Right forelimb (tissue), 1 donor: ENCODE data around the gene PHB1.
"Not testable (repeated sequence)": the region's sequence is repeated elsewhere in the genome, so short reads cannot be mapped to it uniquely, and the experiment has no call there.

Source experiments
- DNase-seq: peaks from one replicate; pipeline ENCODE4 v3.0.0-alpha.2; 2018

Gene PHB1

DNA sequence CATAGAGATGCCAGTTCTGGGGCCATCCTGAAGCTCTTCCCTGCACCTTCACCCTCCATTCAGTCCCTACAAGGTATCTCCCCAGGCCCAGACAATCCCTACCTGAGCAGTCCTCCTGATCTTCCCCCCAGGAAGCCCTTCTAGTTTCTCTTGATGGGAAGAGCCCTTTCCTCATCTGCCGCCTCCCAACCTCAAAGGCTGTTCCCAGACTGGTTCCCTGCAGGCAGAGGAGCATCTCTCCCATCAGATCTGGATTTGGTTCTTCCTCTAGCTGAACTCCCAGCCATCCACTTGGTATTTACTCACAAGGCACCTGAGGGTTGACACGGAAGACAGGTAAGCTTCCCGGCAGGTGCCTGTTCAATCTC is 24.6 kb upstream of the PHB1 start:
- DNase-seq, result no peak

DNA sequence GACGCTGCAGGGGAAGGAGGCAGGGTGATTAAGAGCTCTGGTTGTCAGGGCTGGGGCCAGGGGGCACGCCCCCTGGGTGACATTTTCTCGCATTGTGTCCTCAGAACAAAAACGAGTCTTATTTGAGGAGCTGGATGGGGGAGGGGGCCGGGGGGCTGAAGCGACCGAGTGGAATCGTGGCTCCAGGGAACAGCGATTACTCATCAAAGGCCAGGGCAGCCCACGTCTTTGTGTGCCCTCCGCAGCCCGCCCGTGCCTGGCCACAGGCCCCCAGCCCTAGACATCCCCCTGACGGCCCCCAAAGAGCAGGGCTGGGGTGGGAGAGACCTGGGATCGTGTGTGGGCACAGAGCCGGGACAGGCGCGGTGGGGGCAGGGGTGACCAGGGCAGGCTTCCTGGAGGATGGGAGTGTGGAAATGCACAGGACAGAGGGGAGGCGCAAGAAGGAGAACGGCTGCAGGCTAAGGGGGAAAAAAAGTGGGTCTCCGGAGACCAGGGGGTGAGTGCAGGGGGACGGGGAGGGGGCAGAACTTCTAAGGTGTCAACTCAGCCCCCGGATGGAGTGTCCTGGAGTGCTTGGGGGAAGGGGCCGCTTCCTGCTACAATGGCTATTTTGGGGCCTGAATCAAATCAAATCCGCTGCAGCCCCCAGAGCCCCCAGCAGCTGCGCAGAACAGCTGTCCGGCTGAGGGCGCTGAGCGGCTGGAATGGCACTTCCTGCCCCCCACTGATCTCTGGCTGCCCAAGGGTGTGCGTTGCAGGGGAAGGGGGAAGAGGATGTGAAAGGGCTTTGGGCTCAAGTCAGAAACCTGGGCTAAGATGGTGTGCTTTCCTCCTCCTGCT is 24.0 kb upstream of the PHB1 start:
- DNase-seq, result peak; percentile 56

DNA sequence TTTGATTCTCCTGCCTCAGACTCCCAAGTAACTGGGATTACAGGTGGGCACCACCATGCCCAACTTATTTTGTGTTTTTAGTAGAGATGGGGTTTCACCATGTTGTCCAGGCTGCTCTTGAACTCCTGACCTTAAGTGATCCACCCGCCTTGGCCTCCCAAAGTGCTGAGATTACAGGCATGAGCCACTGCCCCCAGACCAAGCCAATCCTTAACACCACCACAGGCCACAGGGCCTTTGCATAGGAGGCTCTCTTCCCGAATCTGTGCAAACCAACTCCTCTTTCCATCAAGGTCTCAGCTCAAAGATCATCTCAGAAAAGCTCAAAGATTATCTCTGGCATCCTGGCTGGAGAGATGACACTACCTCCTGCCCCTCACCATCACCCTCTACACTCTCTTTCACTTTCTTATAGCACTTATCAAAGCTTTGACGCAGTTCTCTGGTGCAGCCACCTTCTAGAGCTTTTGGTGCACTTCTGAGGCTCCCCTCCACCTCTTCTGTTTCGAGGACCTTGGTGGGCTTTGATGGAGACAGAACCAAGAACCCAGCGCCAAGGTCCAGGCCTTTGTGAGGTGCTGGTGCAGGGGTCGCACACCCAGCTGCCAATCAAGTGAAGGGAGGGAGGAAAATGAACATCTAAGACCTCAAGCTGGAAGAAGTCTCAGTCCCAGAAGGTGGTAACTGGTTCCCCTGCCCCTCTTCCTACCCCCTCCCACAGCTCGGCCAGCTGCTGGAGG is 23.2 kb upstream of the PHB1 start:
- no peak for DNase-seq

DNA sequence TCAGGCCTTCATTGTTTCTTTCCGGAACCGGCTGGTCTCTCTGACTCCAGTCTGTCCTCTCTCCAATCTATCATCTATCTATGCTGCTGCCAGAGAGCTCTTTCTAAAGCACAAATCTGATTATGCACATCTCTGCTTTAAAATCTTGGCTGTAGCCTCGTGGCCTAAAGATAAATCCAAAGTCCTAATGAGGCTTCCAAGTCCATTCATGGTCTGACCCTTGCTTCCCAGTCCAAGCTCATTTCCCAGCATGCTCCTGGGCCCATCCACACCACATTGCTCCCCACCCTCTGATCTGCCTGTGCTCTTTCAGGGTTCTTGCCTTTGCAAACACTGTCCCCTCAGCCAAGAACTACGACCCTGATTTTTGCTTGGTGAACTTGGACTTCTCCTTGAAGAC is 21.5 kb upstream of the PHB1 start:
- DNase-seq, result no peak

DNA sequence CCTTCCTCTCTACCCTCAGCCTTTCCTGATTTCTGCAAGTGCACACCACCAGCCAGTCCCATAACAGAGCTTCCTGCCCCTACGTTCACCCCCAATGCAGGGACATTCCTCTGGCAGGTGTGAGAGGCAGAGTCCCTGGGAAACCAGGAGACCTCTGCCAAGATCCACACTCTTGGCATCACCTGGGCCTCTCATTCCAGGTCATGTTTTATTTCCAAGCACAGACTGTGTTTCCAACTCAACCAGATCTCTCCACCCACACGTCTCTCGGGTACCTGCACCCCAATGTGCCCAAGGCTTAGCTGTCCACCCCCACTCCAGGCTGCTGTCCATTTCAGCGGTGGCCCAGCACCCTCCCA is 21.0 kb upstream of the PHB1 start:
- DNase-seq, result no peak

DNA sequence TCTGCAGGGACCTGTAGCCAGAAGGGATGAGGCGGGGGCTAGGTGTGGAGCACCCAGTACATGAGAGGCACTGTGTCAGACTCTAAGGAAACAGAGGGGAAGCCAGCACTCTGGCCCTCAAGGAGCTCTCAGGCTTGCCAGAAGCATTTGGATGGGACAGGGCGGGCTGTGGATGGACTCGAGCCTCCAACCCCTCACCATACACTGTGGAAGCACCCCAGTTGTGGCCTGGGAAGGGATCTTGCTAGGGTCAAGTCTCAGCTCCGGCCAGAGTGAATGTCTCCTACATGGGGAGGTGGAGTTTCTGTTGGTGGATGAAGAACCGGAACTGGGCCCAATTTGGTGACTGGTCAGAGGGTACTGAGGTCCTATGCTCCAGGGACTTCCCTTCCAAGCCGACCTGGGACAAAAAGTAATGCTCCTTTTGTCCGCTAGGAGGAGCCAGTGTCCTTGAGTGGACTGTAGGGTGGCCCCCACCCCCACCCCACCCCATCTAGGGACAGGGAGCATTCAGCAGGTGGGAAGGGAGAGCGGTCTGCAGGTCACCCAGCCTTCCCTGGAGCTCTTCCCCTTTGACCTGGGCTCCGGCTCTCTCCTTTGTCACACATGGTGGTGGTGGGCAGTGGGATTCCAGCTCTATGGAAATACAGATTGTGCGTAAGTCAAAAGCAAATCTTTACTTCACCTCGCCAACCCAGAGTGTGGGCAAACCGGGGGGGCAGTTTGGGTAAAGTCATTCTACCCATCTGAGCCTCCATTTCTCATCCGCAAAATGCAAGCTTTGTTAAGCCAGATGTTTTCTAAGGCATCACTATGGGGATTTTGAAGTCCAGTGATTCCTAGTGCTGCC is 20.4 kb upstream of the PHB1 start:
- DNase-seq, result no peak

DNA sequence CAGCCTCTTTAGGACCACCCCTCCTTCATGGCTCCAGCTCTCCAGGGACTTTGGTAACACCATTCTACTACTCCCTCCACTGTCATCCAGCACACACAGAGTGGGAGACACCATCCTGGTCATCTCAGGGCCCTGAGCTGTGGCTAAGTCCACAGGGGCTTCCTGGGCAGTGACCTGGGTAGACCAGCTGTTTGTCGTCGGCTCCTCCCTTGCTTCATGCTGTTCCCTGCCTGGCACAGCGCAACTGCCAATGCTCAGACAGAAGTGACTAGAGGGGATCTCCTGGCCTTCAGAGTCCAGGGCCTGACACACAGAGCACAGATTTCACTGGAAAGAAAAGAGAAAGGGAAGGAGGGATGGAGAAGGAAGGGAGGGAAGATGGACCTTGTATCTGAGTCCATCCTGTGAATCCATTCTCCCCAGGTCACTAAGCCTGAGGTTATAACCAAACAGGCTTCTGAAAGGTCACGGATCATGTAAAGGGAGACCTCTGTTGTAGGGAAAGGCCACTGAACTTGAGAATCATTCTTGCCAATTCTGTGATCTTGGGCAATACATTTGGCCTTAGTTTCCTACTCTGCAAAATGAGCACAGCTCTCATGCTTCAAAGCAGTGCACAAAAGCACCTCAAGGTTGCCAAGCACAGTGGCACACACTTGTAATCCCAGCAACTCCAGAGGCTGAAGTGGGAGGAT is 18.5 kb upstream of the PHB1 start:
- no peak for DNase-seq

DNA sequence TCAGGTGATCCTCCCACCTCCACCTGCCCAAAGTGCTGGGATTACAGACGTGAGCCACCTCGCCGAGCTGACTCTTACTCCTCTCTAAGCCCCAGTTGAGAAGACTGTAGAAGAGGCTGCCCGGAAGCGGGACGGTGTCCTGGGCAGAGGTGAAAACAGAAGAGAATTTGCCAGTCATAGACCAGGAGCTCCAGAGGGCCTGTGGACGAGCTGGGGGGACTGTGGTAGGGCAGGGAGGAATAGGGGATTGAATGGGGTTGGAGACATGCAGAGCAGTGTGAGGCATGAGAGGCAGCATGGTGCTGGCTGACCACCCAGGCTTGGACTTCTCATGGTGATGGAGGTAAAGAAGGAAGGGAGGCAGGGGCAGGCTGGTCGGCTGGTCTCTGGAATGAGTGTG is 17.1 kb upstream of the PHB1 start:
- no peak for DNase-seq

DNA sequence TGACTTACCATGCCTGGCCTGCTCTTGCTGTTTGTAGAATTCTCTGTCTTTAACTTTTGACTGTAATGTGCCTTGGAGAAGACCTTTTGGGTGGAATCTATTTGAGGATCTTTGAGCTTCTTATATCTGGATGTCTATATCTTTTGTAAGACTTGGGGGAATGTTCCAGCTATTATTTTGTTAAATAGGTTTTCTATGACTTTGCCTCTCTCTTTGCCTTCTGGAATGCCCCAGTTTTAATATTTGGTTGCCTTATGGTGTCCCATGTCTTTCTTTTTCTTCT is 10.3 kb upstream of the PHB1 start:
- DNase-seq, result no peak

DNA sequence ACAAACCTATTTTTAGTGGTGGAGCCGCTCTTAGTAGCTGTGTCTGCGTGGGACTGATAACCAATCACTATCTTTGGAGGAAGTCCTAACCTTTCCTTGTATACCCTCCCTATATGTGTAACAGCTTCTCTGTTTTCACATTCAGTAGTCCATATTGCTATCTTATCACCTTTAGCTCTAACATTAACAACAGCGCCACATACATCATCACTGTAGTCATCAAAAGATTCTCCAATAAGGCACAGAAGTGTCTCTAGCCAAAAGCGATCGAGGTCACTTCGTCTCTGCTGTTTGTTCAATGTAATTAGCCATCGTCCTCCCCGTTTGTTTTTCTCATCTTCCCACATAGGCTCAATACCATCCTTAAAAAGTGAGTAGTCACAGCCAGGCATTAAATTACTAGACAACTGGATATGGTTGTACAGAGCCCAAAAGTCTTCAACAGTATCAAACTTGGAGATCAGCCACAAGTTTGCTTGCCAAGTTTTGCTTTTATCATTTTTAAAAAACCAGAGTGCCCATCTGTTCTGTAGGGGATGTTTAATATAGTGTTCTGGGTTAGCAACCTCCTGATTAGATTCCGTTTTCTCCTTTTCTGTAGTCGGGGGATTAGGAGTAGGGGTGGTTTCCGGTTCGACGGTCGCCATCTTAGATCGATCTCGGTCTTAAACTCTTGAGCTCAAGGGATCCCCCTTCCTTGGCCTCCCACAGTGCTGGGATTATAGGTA is 9.8 kb upstream of the PHB1 start:
- DNase-seq, result not testable (repeated sequence)

DNA sequence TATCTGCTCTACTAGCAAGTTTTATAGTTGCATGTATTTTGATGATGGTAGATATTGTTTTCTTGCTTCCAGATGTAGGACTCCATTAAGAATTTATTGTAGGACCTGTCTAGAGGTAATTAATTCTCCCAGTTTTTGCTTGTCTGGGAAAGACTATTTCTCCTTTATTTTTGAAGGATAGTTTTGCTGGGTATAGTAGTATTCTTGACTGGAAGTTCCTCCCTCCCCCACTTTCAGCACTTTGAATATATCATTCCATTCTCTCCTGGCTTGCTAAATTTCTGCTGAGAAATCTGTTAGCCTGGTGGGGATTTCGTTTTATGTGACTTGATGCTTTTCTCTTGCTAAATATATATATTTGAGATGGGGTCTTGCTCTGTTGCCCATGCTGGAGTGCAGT is 8.0 kb upstream of the PHB1 start:
- DNase-seq, result no peak

DNA sequence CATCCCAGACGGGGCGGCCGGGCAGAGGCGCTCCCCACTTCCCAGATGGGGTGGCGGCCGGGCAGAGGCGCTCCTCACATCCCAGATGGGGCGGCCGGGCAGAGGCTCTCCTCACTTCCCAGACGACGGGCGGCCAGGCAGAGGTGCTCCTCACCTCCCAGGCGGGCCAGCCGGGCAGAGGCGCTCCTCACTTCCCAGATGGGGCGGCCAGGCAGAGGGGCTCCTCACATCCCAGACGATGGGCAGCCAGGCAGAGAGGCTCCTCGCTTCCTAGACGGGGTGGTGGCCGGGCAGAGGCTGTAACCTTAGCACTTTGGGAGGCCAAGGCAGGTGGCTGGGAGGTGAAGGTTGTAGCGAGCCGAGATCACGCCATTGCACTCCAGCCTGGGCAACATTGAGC is 5.1 kb upstream of the PHB1 start:
- DNase-seq, result not testable (repeated sequence)

DNA sequence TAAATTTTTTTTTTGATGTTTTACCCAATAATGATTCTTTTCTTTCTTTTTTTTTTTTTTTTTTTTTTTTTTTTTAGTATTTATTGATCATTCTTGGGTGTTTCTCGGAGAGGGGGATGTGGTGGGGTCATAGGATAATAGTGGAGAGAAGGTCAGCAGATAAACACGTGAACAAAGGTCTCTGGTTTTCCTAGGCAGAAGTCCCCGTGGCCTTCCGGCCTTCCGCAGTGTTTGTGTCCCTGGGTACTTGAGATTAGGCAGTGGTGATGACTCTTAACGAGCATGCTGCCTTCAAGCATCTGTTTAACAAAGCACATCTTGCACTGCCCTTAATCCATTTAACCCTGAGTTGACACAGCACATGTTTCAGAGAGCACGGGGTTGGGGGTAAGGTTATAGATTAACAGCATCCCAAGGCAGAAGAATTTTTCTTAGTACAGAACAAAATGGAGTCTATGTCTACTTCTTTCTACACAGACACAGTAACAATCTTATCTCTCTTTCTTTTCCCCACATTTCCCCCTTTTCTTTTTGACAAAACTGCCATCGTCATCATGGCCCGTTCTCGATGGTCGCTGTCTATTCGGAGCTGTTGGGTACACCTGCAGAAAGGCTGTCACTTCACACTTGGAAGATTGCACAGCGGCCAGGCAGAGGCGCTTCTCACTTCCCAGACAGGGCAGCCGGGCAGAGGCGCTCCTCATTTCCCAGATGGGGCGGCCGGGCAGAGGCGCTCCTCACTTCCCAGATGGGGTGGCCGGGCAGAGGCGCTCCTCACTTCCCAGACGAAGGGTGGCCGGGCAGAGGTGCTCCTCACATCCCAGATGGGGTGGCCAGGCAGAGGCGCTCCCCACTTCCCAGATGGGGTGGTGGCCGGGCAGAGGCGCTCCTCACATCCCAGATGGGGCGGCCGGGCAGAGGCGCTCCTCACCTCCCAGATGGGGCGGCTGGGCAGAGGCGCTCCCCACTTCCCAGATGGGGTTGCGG is 4.4 kb upstream of the PHB1 start:
- not testable (repeated sequence) for DNase-seq

DNA sequence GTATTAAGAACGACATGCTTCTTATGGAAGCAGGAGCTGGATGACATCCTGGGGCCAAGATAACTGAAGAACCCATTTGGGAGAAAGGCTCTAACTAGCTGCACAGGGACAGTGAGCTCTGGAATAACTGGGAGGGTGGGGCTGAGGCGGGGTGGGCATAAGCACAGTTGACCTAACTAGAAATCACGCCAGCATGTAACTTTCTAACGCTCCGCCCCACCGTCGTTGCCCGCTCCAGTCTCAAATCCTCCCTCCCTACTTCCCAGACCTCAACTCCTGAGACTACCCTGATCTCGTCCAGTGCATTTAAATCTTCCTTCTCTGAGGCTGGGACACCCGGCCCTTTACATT is 436 bp downstream of the PHB1 start:
- DNase-seq, result no peak

DNA sequence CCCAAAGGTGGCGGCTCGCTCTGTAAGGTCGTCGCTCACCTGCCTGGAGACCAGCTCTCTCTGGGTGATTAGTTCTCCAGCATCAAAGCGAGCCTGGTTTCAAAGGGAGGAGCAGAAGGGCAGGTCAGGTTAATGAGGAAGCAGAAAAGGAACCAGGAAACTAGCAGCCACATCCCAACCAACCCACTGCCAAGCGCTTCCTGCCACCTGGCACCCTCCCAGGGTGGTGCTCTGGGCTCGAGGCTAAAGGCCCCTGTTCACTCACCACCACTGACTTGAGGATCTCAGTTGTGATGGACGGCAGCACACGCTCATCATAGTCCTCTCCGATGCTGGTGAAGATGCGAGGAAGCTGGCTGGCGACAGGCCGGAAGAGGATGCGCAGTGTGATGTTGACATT is 5.6 kb downstream of the PHB1 start:
- no peak for DNase-seq

DNA sequence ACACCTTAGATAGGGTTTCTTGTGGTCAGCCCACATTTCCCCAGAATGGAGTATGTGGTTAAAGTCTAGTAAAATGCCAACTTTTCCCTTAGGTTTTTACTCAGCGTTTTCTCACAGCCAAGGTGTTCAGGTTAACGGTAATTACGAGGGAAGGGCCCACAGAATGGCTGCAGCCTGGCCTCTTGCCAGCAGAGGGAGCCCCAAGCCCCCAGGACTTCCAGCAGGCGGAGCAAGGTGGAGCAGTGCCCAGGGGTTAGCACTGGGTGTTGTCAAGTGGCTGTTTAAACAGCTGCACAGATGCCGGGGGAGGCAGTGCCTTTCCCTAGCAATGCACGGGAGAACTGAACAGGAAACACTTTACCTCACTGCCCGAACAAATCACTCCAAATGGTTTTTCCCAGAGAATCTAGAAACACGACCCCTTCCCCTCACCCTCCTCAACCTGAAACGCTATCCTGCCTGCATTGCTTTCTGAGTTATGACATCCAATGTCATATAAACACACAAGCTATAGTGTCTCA is 6.6 kb downstream of the PHB1 start:
- DNase-seq, result peak; percentile 83

DNA sequence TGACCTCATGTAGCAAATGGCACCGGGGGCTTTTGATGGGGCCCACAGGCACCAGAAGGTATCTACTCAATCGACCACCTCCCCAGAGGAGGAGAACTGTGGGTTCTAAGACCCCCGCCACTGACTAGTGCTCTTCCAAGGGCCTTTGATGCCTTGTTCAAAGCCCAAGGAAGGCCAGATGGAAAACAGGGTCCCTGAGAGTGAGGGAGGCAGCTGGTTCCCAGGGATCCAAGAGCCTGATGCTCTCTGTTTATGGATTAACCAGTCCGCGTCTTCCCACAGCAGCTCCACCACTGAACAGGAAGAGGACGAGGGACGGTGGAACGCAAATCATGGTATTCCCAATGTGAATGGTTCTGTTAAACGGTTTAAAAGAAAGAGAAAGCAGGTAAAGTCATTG is 7.6 kb downstream of the PHB1 start:
- DNase-seq, result no peak

DNA sequence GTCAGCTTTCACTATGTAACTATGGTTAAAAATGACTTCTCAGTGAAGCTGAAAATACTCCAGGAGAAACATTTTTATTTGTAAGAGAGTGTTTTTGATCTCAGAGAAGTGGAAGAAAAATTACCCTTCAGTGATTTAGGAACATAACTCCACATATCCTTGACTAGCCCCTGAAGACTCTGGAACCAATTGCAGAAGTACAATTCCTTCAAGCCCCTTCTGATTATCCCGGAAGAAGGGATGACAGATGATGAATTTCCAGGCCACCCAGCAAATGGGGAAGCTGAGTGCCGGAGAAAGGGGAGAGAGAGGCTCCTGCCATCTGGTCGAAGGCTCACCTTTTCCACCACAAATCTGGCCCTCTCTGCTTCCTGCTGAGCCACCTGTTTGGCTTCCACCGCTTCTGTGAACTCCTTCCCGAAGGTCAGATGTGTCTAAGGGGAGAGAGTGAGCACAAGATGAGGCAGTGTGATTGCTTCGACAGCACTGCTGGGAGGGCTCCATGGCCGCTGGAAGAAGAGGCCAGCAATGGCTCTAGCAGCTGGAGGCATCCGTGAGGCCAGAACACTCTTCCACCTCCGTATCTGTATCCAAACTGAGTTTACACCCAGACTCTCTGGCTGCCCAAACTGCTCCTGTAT is 8.1 kb downstream of the PHB1 start:
- DNase-seq, result peak; percentile 75

DNA sequence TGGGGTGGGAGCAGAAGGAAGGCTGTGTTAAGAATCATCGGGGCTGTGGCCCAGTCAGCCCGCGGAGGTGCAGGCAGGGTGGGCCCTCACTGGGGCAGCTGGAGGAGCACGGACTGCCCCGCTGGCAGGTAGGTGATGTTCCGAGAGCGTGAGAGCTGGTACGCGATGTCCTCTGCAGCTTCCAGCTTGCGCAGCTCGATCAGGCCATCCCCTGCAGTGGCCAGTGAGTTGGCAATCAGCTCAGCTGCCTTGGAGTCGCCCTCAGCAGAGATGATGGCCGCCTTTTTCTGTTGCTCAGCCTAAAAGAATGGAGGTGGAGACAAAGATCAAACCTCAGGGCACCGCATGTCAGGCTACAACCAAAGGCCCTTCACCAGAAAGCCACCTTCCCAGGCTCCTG is 9.8 kb downstream of the PHB1 start:
- DNase-seq, result no peak

DNA sequence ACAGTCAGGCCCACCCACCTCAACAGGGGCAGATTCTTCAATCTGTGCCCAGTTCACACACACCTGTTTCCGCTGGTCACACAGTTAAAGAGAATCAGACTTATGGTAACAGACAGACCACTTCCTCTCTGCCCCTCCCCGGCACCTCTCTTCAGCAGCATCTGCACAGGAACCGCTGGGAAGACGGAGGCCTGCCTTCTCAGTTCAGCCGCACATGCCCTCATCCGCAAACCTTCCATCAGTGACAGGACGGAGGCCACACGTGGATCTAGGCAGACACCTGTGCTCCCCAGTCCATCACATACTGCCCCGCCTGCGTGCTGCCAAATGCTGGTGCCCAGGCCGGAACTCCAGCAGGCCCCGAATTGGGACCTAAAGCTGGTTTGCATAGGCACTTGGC is 10.3 kb downstream of the PHB1 start:
- no peak for DNase-seq
